HL-60 (cell line): ENCODE measurements around the gene DLG1.

Experiments used
- CTCF ChIP-seq: IDR thresholded peaks from one replicate; pipeline ENCODE4 v1.5.1; 2011; ENCODE audit warnings: low read length, control low read depth, inconsistent platforms; ENCODE audit not compliant: insufficient read depth
- GABPA ChIP-seq: IDR thresholded peaks from 2 replicates; pipeline ENCODE4 v1.6.1; 2012; ENCODE audit warnings: low read depth
- POLR2AphosphoS5 ChIP-seq: IDR thresholded peaks from 2 replicates; pipeline ENCODE4 v1.6.1; 2012; ENCODE audit warnings: low read depth
- REST ChIP-seq: IDR thresholded peaks from 2 replicates; pipeline ENCODE4 v1.6.1; 2012; ENCODE audit warnings: low read depth; ENCODE audit not compliant: insufficient replicate concordance
- SPI1 ChIP-seq: IDR thresholded peaks from 2 replicates; pipeline ENCODE4 v1.6.1; 2012; ENCODE audit warnings: low read depth, mild to moderate bottlenecking, borderline replicate concordance

DNA sequence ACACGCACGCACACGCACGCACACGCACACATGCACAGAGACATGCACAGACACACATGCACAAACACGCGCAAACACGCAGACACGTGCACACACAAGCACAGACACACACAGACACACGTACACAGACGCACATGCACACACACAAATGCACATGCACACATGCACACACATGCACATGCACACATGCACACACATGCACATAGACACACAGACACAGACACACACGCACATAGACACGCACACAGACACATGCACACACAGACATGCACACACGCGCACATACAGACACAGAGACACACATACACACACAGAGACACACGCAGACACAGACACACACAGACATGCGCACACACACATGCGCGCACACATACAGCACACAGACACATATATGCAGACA is 303.4 kb downstream of the DLG1 start:
- TF ChIP-seq CTCF: no peak
- TF ChIP-seq SPI1: no peak
- TF ChIP-seq GABPA: no peak
- no peak for TF ChIP-seq POLR2AphosphoS5
- no peak for TF ChIP-seq REST
